Calu3 (cell line): ENCODE results near the gene HDGFL2. TPM values are rescaled to one million over a fixed set of nuclear protein-coding genes. Genes with fewer than 3 reads are reported as not detected.
A peak's percentile ranks its signal among the peaks of the same experiment; 100 is the strongest.

Experiments
- BruUV-seq: library from RNA; stranded (reverse); fragments of 400-500 nt; replicated peaks from 2 replicates; lab custom pipeline; 2021; lab: Mats Ljungman, UMichigan
- CTCF ChIA-PET: fragments of 300-600 bp; sonication (Branson Sonifier 250); formaldehyde crosslinking; loops from one replicate; lab custom pipeline; 2022; ENCODE audit warnings: antibody characterized with exemption; lab: Charles Lee
- DNase-seq: peaks from one replicate; pipeline ENCODE4 v3.0.0; 2022
- H3K27ac Mint-ChIP-seq: one replicate; pipeline ENCODE4 v1.8.0; 2022; ENCODE audit warnings: mixed read lengths; ENCODE audit not compliant: unreplicated experiment
- H3K27me3 Mint-ChIP-seq: one replicate; pipeline ENCODE4 v1.8.0; 2022; ENCODE audit warnings: mixed read lengths; ENCODE audit not compliant: unreplicated experiment
- H3K36me3 Mint-ChIP-seq: one replicate; pipeline ENCODE4 v1.8.0; 2022; ENCODE audit warnings: mild to moderate bottlenecking, moderate library complexity, mixed read lengths; ENCODE audit not compliant: insufficient read depth, unreplicated experiment
- H3K4me1 Mint-ChIP-seq: one replicate; pipeline ENCODE4 v1.8.0; 2022; ENCODE audit warnings: mild to moderate bottlenecking, low read depth, mixed read lengths; ENCODE audit not compliant: unreplicated experiment
- H3K4me3 Mint-ChIP-seq: one replicate; pipeline ENCODE4 v1.8.0; 2022; ENCODE audit warnings: mild to moderate bottlenecking, low read depth, moderate library complexity, mixed read lengths; ENCODE audit not compliant: unreplicated experiment
- H3K9me3 Mint-ChIP-seq: one replicate; pipeline ENCODE4 v1.8.0; 2022; ENCODE audit warnings: low read depth, mixed read lengths; ENCODE audit not compliant: unreplicated experiment
- intact Hi-C: fragments of 100-400 bp; cut with micrococcal nuclease; formaldehyde crosslinking; loops from one replicate; pipeline ENCODE4 v1.10.0; 2022; ENCODE audit not compliant: unreplicated experiment
- total RNA-seq: library from RNA; stranded (reverse); gene quantifications from 2 replicates; pipeline ENCODE4 v1.2.3, GENCODE V29; 2022
- TF ChIP-seq, protein P1 (sequence below): fragments of 200-600 bp; IDR thresholded peaks from one replicate; pipeline ENCODE4 v1.8.0; 2022; ENCODE audit warnings: antibody characterized with exemption; ENCODE audit not compliant: unreplicated experiment

The HDGFL2 gene
- total RNA-seq, 1 experiment from 2014 or later, result 40.6 TPM

DNA sequence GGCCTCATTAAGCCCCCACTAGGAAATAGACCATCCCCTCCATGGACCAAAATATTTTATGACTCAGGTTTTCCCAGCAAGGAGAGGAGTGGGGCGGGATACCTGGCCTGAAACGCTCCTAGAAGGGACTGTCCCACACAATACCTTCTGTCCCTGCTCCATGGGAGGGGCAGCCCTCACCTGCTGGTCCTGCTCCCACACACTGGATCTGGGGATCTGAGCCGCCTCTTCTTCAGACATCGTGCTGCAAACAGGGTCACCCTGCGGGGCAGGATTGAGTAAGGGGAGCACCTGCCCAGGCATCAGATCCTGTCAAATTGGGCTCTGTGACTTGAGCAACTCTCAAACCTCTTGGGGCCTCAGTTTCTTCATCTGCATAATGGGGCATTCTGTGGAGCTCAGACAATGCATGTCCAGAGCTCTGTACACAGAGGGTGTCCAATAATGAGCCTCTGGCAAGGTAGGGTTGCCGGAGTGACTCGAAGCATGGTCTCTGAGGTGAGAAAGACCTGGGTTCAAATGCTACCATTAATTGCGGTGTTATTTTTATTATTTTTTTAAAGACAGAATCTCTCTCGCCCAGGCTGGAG lies 61.8 kb downstream of the HDGFL2 start:
- H3K4me1 Mint-ChIP-seq, result peaks cover 14% of the 10 kb centered on the region
- TF ChIP-seq, protein P1, sequence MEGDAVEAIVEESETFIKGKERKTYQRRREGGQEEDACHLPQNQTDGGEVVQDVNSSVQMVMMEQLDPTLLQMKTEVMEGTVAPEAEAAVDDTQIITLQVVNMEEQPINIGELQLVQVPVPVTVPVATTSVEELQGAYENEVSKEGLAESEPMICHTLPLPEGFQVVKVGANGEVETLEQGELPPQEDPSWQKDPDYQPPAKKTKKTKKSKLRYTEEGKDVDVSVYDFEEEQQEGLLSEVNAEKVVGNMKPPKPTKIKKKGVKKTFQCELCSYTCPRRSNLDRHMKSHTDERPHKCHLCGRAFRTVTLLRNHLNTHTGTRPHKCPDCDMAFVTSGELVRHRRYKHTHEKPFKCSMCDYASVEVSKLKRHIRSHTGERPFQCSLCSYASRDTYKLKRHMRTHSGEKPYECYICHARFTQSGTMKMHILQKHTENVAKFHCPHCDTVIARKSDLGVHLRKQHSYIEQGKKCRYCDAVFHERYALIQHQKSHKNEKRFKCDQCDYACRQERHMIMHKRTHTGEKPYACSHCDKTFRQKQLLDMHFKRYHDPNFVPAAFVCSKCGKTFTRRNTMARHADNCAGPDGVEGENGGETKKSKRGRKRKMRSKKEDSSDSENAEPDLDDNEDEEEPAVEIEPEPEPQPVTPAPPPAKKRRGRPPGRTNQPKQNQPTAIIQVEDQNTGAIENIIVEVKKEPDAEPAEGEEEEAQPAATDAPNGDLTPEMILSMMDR, result no peak
- no peak overlapping the region for H3K27ac Mint-ChIP-seq
- H3K4me3 Mint-ChIP-seq, result no peak overlapping the region
- no TSS peak for BruUV-seq
- peaks cover 6% of the 10 kb centered on the region for H3K36me3 Mint-ChIP-seq
- CTCF ChIA-PET, result interaction anchor here (1.9 kb wide), 1 partner anchor 9 kb away, joined by 9 read pairs; no protein-coding TSS in a partner anchor
- H3K27me3 Mint-ChIP-seq, result peaks cover 14% of the 10 kb centered on the region
- DNase-seq, result no peak
- no peaks in the 10 kb centered on the region for H3K9me3 Mint-ChIP-seq
- intact Hi-C loops, result no loop called here

GRCh38 chr19:4534836-4535658 lies 63.0 kb downstream of the HDGFL2 start, which contains the start of gene PLIN5:
TSS of gene PLIN5 (minus strand) at chr19:4535224. CDS start at chr19:4534074, 1,150 bp downstream.
- TF ChIP-seq, protein P1, result no peak
- DNase-seq, result peak; percentile 90
- no TSS peak for BruUV-seq
- Mint-ChIP-seq H3K27ac (peak within 1 kb of the TSS; percentile 5), H3K4me3 (peak within 1 kb of the TSS; percentile 58), H3K27me3 (peaks cover 4% of the 10 kb centered on the region), H3K9me3 (no peaks in the 10 kb centered on the region), H3K4me1 (peaks cover 24% of the 10 kb centered on the region), H3K36me3 (peaks cover 14% of the 10 kb centered on the region)
- CTCF ChIA-PET, result interaction anchor here (0.5 to 1.9 kb wide), 6 partner anchors 10 to 64 kb away, joined by 3 to 9 read pairs (median 4); partner anchors contain the start of gene HDGFL2
- intact Hi-C loops, result no loop called here

DNA sequence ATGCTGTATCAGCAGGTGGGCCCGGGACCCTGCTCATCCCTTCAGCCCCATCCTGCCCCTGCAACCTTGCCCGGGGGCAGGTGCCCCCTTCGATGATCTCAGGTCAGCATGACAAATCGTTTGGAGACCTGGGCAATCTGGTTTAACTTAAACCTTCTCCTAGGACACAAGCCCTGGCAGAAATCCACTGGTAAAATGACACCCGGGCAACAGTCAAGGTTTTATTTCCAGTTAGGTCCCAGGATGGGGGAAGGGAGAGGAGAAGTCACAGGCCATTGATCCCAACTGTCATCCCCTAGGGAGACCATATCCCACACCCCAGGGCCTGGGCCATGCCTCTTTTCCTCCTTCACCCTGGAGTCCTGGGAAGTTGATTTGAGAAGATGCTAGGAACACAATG lies 64.7 kb downstream of the HDGFL2 start:
- intact Hi-C loops, result no loop called here
- Mint-ChIP-seq H3K36me3 (peaks cover 17% of the 10 kb centered on the region), H3K27ac (no peak overlapping the region), H3K4me3 (peak overlapping the region; percentile 24), H3K9me3 (no peaks in the 10 kb centered on the region), H3K4me1 (peaks cover 24% of the 10 kb centered on the region), H3K27me3 (no peaks in the 10 kb centered on the region)
- CTCF ChIA-PET, result interaction anchor here (0.7 kb wide), 1 partner anchor 184 kb away, joined by 3 read pairs; no protein-coding TSS in a partner anchor
- TF ChIP-seq, protein P1, result no peak
- no TSS peak for BruUV-seq
- no peak for DNase-seq

- H3K36me3 Mint-ChIP-seq, result peaks cover 17% of the 10 kb centered on the region
- intact Hi-C loops, result no loop called here
- CTCF ChIA-PET, result interaction anchor here (0.6 kb wide), 1 partner anchor 13 kb away, joined by 4 read pairs; no protein-coding TSS in a partner anchor
- no peaks in the 10 kb centered on the region for H3K27me3 Mint-ChIP-seq
- TF ChIP-seq, protein P1, result no peak
- no peaks in the 10 kb centered on the region for H3K9me3 Mint-ChIP-seq
- no peak overlapping the region for H3K27ac Mint-ChIP-seq
- BruUV-seq, result no TSS peak
- no peak for DNase-seq
- H3K4me3 Mint-ChIP-seq, result peak overlapping the region; percentile 86
- peaks cover 24% of the 10 kb centered on the region for H3K4me1 Mint-ChIP-seq
Observed at GRCh38 chr19:4537953-4538600, 66.0 kb downstream of the HDGFL2 start.
